Neural cell (in vitro differentiated cells): ENCODE data around the gene TBATA. TPM values are rescaled to one million over a fixed set of nuclear protein-coding genes. Genes with fewer than 3 reads are reported as not detected.

Source experiments
- H2AFZ ChIP-seq: fragments of 200-600, 300-800 bp; sonication (generic), shearing (Covaris generic); 2 replicates; pipeline ENCODE4 v1.6.0; 2014; ENCODE audit warnings: low read depth, mild to moderate bottlenecking, antibody characterized with exemption, low read length, moderate library complexity
- H3F3A ChIP-seq: fragments of 200-600 bp; shearing (Covaris generic); 2 replicates; pipeline ENCODE4 v1.6.1; 2016; ENCODE audit warnings: mild to moderate bottlenecking, moderate library complexity, mixed read lengths, antibody characterized with exemption, low read length; ENCODE audit not compliant: insufficient read depth, poor library complexity, severe bottlenecking
- H3K27ac ChIP-seq: fragments of 200-600, 300-800 bp; sonication (generic), shearing (Covaris generic); 2 replicates; pipeline ENCODE4 v1.5.1; 2014; ENCODE audit warnings: mild to moderate bottlenecking, low read length, moderate library complexity
- H3K27me3 ChIP-seq: fragments of 300-800, 200-600 bp; sonication (generic), shearing (Covaris generic); 2 replicates; pipeline ENCODE4 v1.6.0; 2014; ENCODE audit warnings: mild to moderate bottlenecking, low read depth, low read length, moderate library complexity; ENCODE audit not compliant: insufficient read depth
- H3K36me3 ChIP-seq: fragments of 300-800, 200-600 bp; sonication (generic), shearing (Covaris generic); 2 replicates; pipeline ENCODE4 v1.5.1; 2014; ENCODE audit warnings: mild to moderate bottlenecking, antibody characterized with exemption, low read length, moderate library complexity; ENCODE audit not compliant: insufficient read depth
- H3K4me2 ChIP-seq: fragments of 300-800, 200-600 bp; sonication (generic), shearing (Covaris generic); 2 replicates; pipeline ENCODE4 v1.6.0; 2014; ENCODE audit warnings: mild to moderate bottlenecking, low read length
- H3K4me3 ChIP-seq: fragments of 300-800, 200-600 bp; sonication (generic), shearing (Covaris generic); 2 replicates; pipeline ENCODE4 v1.5.1; 2014; ENCODE audit warnings: mild to moderate bottlenecking, low read length, moderate library complexity
- H3K79me2 ChIP-seq: fragments of 200-600 bp; shearing (Covaris generic); replicated peaks from 2 replicates; pipeline ENCODE4 v1.6.0; 2014; ENCODE audit warnings: mild to moderate bottlenecking, low read length, moderate library complexity; ENCODE audit not compliant: insufficient read depth
- H3K9ac ChIP-seq: fragments of 300-800, 200-600 bp; sonication (generic), shearing (Covaris generic); 2 replicates; pipeline ENCODE4 v1.6.1; 2016; ENCODE audit warnings: mild to moderate bottlenecking, low read length, mixed read lengths
- H3K9me2 ChIP-seq: fragments of 200-600 bp; shearing (Covaris generic); 2 replicates; pipeline ENCODE4 v1.6.1; 2016; ENCODE audit warnings: mild to moderate bottlenecking, low read length, mixed read lengths; ENCODE audit not compliant: insufficient read depth
- H3K9me3 ChIP-seq: fragments of 200-600, 300-800 bp; sonication (generic), shearing (Covaris generic); 2 replicates; pipeline ENCODE4 v1.6.1; 2016; ENCODE audit warnings: mild to moderate bottlenecking, mixed run types, low read length, moderate library complexity, mixed read lengths
- H4K20me1 ChIP-seq: fragments of 200-600 bp; shearing (Covaris generic); 2 replicates; pipeline ENCODE4 v1.6.1; 2016; ENCODE audit warnings: mild to moderate bottlenecking, mixed run types; ENCODE audit not compliant: insufficient read depth
- CTCF ChIP-seq: fragments of 450-650 bp; IDR thresholded peaks from 2 replicates; pipeline ENCODE4 v1.5.1; 2014; ENCODE audit warnings: antibody characterized with exemption, mild to moderate bottlenecking, moderate library complexity; ENCODE audit not compliant: poor library complexity, severe bottlenecking
- EP300 ChIP-seq: fragments of 450-650 bp; conservative IDR thresholded peaks from 2 replicates; pipeline ENCODE4 v1.6.1; 2014; ENCODE audit warnings: antibody characterized with exemption, mild to moderate bottlenecking, moderate library complexity; ENCODE audit not compliant: poor library complexity, severe bottlenecking
- EZH2 ChIP-seq: fragments of 200-600, 300-800 bp; shearing (Covaris generic), sonication (generic); IDR thresholded peaks from 2 replicates; pipeline ENCODE4 v1.6.1; 2014; ENCODE audit warnings: antibody characterized with exemption, low read length, borderline replicate concordance, mild to moderate bottlenecking; ENCODE audit not compliant: insufficient read depth, poor library complexity, severe bottlenecking
- MXI1 ChIP-seq: fragments of 450-650 bp; conservative IDR thresholded peaks from 2 replicates; pipeline ENCODE4 v1.6.1; 2014; ENCODE audit warnings: antibody characterized with exemption, mild to moderate bottlenecking; ENCODE audit not compliant: poor library complexity, severe bottlenecking
- POLR2AphosphoS5 ChIP-seq: IDR thresholded peaks from 2 replicates; pipeline ENCODE4 v1.6.1; 2012
- RAD21 ChIP-seq: fragments of 450-650 bp; conservative IDR thresholded peaks from 2 replicates; pipeline ENCODE4 v1.6.1; 2014; ENCODE audit warnings: antibody characterized with exemption, mild to moderate bottlenecking, moderate library complexity
- SMC3 ChIP-seq: fragments of 450-650 bp; conservative IDR thresholded peaks from 2 replicates; pipeline ENCODE4 v1.6.1; 2014; ENCODE audit warnings: antibody characterized with exemption, mild to moderate bottlenecking, moderate library complexity; ENCODE audit not compliant: poor library complexity
- TAF1 ChIP-seq: IDR thresholded peaks from 2 replicates; pipeline ENCODE4 v1.6.1; 2012; ENCODE audit warnings: low read depth
- polyA plus RNA-seq: library from polyadenylated mRNA; depleted of rRNA; stranded (reverse); fragments of >200 nt; gene quantifications from 2 replicates; pipeline ENCODE4 v1.2.3, GENCODE V29; 2014

The TBATA gene
- polyA plus RNA-seq, 1 donor from 2014 or later = not detected

DNA sequence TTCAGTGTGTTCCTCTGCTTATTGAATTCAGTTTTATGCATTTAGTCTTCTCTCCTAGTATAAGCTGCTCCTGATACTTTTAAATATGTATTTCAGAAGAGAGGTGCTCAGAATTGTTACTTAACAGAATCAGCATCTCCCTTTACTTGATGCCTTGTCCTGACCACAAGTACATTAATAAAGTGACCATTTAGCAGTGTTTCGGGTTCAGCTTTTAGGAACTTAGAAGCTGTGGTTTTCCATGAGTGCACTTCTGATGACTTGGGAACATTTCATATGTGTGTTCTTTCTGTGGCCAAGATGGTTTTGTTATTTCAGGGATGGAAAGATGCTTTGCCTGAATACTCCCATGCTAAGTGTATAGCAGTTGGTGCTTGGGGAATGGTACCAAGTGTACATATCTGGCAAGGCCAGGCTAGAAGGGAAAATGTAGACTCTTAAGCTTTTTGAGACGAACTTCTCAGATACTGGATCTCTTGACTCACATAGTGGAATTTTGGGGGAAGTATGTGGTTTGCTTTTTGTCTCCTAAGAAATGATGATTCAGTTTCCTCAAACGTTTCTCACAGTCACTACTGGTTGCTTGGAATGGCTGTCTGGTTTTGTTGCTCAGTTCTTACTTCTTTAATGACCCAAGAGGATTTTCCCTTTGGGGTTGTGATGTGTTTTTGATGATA is 47.8 kb upstream of the TBATA start:
- no peak overlapping the region for H2AFZ ChIP-seq
- H3K9ac ChIP-seq = no peak overlapping the region
- H3K36me3 ChIP-seq = no peaks in the 10 kb centered on the region
- no peak overlapping the region for H3K4me2 ChIP-seq
- H3K27me3 ChIP-seq = no peaks in the 10 kb centered on the region
- H3K79me2 ChIP-seq = peaks cover 9% of the 10 kb centered on the region
- no peaks in the 10 kb centered on the region for H3K9me3 ChIP-seq
- H4K20me1 ChIP-seq = no peaks in the 10 kb centered on the region
- H3K27ac ChIP-seq = no peak overlapping the region
- no peak overlapping the region for H3K4me3 ChIP-seq
- TF ChIP-seq POLR2AphosphoS5 (no peak), SMC3 (no peak), EP300 (no peak), TAF1 (no peak), CTCF (no peak), EZH2 (no peak), MXI1 (no peak)
- no peaks in the 10 kb centered on the region for H3K9me2 ChIP-seq
- no peaks in the 10 kb centered on the region for H3F3A ChIP-seq

DNA sequence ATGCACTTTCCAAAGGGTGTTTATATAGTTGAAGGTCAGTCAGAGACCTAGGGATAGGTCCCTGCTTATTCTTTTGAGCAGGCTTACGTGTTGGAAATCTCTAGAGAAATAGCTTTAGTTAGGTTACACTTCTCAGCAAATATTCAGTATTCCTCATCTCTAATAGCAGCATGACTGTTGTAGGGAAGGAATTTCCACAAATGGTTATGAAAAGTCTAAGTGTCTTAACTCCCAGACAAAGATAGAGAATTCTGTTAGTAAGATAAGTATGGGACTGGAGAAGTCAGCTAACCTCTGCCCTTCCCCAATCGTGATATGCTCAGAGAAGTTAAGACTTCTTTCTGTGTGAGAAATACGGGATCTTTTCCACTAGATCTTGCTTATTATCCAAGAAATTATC is 47.0 kb upstream of the TBATA start:
- no peak overlapping the region for H3K4me2 ChIP-seq
- no peaks in the 10 kb centered on the region for H3K9me3 ChIP-seq
- no peak for TF ChIP-seq RAD21
- TF ChIP-seq SMC3 = no peak
- peaks cover 9% of the 10 kb centered on the region for H3K79me2 ChIP-seq
- H3K9me2 ChIP-seq = no peaks in the 10 kb centered on the region
- H3K36me3 ChIP-seq = no peaks in the 10 kb centered on the region
- H3K4me3 ChIP-seq = no peak overlapping the region
- H4K20me1 ChIP-seq = no peaks in the 10 kb centered on the region
- H3K9ac ChIP-seq = no peak overlapping the region
- no peaks in the 10 kb centered on the region for H3F3A ChIP-seq
- no peak overlapping the region for H2AFZ ChIP-seq
- no peak overlapping the region for H3K27ac ChIP-seq
- no peaks in the 10 kb centered on the region for H3K27me3 ChIP-seq

GRCh38 chr10:70830164-70830563 is 45.0 kb upstream of the TBATA start:
- no peak overlapping the region for H3K4me2 ChIP-seq
- H3K27me3 ChIP-seq = no peaks in the 10 kb centered on the region
- H3K4me3 ChIP-seq = no peak overlapping the region
- peaks cover 15% of the 10 kb centered on the region for H3K79me2 ChIP-seq
- no peaks in the 10 kb centered on the region for H3K9me3 ChIP-seq
- TF ChIP-seq POLR2AphosphoS5 (no peak), EZH2 (no peak), TAF1 (no peak), MXI1 (no peak)
- H3F3A ChIP-seq = no peaks in the 10 kb centered on the region
- no peak overlapping the region for H3K9ac ChIP-seq
- H3K9me2 ChIP-seq = no peaks in the 10 kb centered on the region
- no peak overlapping the region for H3K27ac ChIP-seq
- H3K36me3 ChIP-seq = no peaks in the 10 kb centered on the region
- no peak overlapping the region for H2AFZ ChIP-seq
- H4K20me1 ChIP-seq = no peaks in the 10 kb centered on the region
